K562 (cell line): Measurements from ENCODE around the gene CYTH4. TPM values are rescaled to one million over a fixed set of nuclear protein-coding genes. Genes with fewer than 3 reads are reported as not detected.

Experiments used
- ATAC-seq: fragments of 200-7000 bp; cut with Tn5 transposase; 3 replicates; pipeline ENCODE4 v1.9.1; 2020; ENCODE audit warnings: moderate library complexity
- BruUV-seq: library from RNA; stranded (reverse); fragments of 400-500 nt; replicated peaks from 2 replicates; lab custom pipeline; 2021; lab: Mats Ljungman, UMichigan
- CTCF ChIA-PET: fragments of 300-600 bp; formaldehyde crosslinking; extraction: SDS; loops from one replicate; lab custom pipeline; 2021; ENCODE audit warnings: low intra/inter-chr PET ratio; lab: Yijun Ruan, JAX
- POLR2A ChIA-PET: fragments of 300-600, 350-650 bp; sonication (Branson Sonifier 250); formaldehyde crosslinking; extraction: SDS; loops from one replicate; lab custom pipeline; 2021; ENCODE audit warnings: antibody characterized with exemption, inconsistent platforms; lab: Yijun Ruan, JAX
- DNase-seq, 4 experiments: peaks; one replicate each; pipeline versions ENCODE4 v3.0.0 to v3.0.0-alpha.2; 2011 to 2018; ENCODE audit warnings: low spot score in 3 of 4, mixed read lengths in 3 of 4; ENCODE audit errors: extremely low read depth in 1 of 4
- FAIRE-seq: peaks from 2 replicates; lab custom pipeline; 2011; peaks lifted over from hg19 to GRCh38; lab: Jason Lieb, UNC
- H2AFZ ChIP-seq: 2 replicates; pipeline ENCODE4 v1.6.0; 2011; ENCODE audit warnings: low read depth, low read length, control low read depth, inconsistent platforms
- H3K27ac ChIP-seq: fragments of 200-600 bp; 3 replicates; pipeline ENCODE4 v1.8.0; 2011; ENCODE audit warnings: low read depth, mild to moderate bottlenecking, control low read depth, inconsistent platforms, low read length, moderate library complexity, mixed read lengths; ENCODE audit errors: extremely low read depth
- H3K27me3 ChIP-seq, 2 experiments: fragments of 300-600 bp in 1 of 2; 2 replicates in 1 of 2; 3 replicates in 1 of 2; pipeline versions ENCODE4 v1.6.0 to v1.8.0; 2011; ENCODE audit warnings: inconsistent platforms in 2 of 2, low read length in 2 of 2, mild to moderate bottlenecking in 1 of 2, mixed read lengths in 1 of 2, moderate library complexity in 1 of 2; ENCODE audit not compliant: control insufficient read depth in 2 of 2, insufficient read depth in 2 of 2
- H3K36me3 ChIP-seq: fragments of 300-600 bp; 3 replicates; pipeline ENCODE4 v1.8.0; 2011; ENCODE audit warnings: mild to moderate bottlenecking, low read length, inconsistent platforms; ENCODE audit not compliant: control insufficient read depth, insufficient read depth
- H3K4me1 ChIP-seq, 2 experiments: fragments of 200-600 bp in 1 of 2; replicated peaks in 1 of 2; 2 replicates in 1 of 2; 3 replicates in 1 of 2; pipeline versions ENCODE4 v1.5.1 to v1.8.0; 2011; ENCODE audit warnings: inconsistent platforms in 2 of 2, low read length in 2 of 2, mild to moderate bottlenecking in 1 of 2, mixed read lengths in 1 of 2, moderate library complexity in 1 of 2; ENCODE audit not compliant: control insufficient read depth in 2 of 2, insufficient read depth in 2 of 2
- H3K4me2 ChIP-seq: 2 replicates; pipeline ENCODE4 v1.6.1; 2011; ENCODE audit warnings: low read length, control low read depth, inconsistent platforms, mixed read lengths; ENCODE audit not compliant: insufficient read depth
- H3K4me3 ChIP-seq: fragments of 200-600 bp; sonication (generic), shearing (Covaris generic); 2 replicates; pipeline ENCODE4 v1.5.1; 2016; ENCODE audit warnings: control low read depth, inconsistent platforms
- H3K79me2 ChIP-seq: fragments of 200-600 bp; 3 replicates; pipeline ENCODE4 v1.8.0; 2011; ENCODE audit warnings: low read length, inconsistent platforms; ENCODE audit not compliant: control insufficient read depth, insufficient read depth
- H3K9ac ChIP-seq, 2 experiments: 2 replicates each; pipeline versions ENCODE4 v1.6.0 to v1.6.1; 2011; ENCODE audit warnings: low read depth in 2 of 2, low read length in 2 of 2, control low read depth in 1 of 2, inconsistent platforms in 1 of 2, mild to moderate bottlenecking in 1 of 2, mixed read lengths in 1 of 2; ENCODE audit not compliant: insufficient read depth in 1 of 2
- H3K9me1 ChIP-seq: one replicate; pipeline ENCODE4 v1.6.0; 2011; ENCODE audit warnings: inconsistent platforms, mild to moderate bottlenecking, low read length, moderate library complexity; ENCODE audit not compliant: control insufficient read depth, insufficient read depth
- H3K9me3 ChIP-seq: replicated peaks from 2 replicates; pipeline ENCODE4 v1.5.1; 2011; ENCODE audit warnings: low read depth, low read length, inconsistent platforms; ENCODE audit not compliant: control insufficient read depth, insufficient read depth
- H4K20me1 ChIP-seq: replicated peaks from 2 replicates; pipeline ENCODE4 v1.6.1; 2011; ENCODE audit warnings: low read length, inconsistent platforms, mixed read lengths; ENCODE audit not compliant: control insufficient read depth, insufficient read depth
- CBX3 ChIP-seq, 2 experiments: IDR thresholded peaks; 1 replicate in 1 of 2; 2 replicates in 1 of 2; pipeline ENCODE4 v1.6.1; 2012; ENCODE audit warnings: inconsistent platforms in 2 of 2, low read length in 2 of 2, borderline replicate concordance in 1 of 2, control low read depth in 1 of 2
- DLX4 ChIP-seq: fragments of 250-450 bp; sonication (Bioruptor Pico); IDR thresholded peaks from 2 replicates; pipeline ENCODE4 v1.6.1; 2021; ENCODE audit warnings: mild to moderate bottlenecking
- HNRNPL ChIP-seq: fragments of 200-400 bp; formaldehyde crosslinking; IDR thresholded peaks from 2 replicates; pipeline ENCODE4 v1.6.1; 2017; ENCODE audit warnings: low read depth, mild to moderate bottlenecking, low read length
- TCF3 ChIP-seq: sonication (generic); formaldehyde crosslinking; IDR thresholded peaks from 2 replicates; pipeline ENCODE4 v1.4.0; 2020; ENCODE audit warnings: mild to moderate bottlenecking, missing genetic modification reagents
- TGIF2 ChIP-seq: sonication (generic); formaldehyde crosslinking; IDR thresholded peaks from 2 replicates; pipeline ENCODE4 v1.8.1; 2022; ENCODE audit warnings: mild to moderate bottlenecking, missing genetic modification reagents, moderate library complexity
- THRAP3 ChIP-seq: fragments of 450-650 bp; IDR thresholded peaks from 2 replicates; pipeline ENCODE4 v1.6.1; 2016; ENCODE audit warnings: mild to moderate bottlenecking, inconsistent platforms, borderline replicate concordance
- ZNF232 ChIP-seq: sonication (generic); formaldehyde crosslinking; IDR thresholded peaks from 2 replicates; pipeline ENCODE4 v1.8.0; 2022; ENCODE audit warnings: mild to moderate bottlenecking, missing genetic modification reagents
- WGBS: fragments of 100-300 bp; shearing (Covaris generic); methylation state at CpG from one replicate; pipeline ENCODE4 v1.1.6; 2016; ENCODE audit warnings: low coverage, mixed read lengths; ENCODE audit not compliant: insufficient coverage; ENCODE audit errors: missing lambda C conversion rate; 5-methylcytosine and 5-hydroxymethylcytosine counted together
- in situ Hi-C: fragments of 300-500 bp; cut with MboI; formaldehyde crosslinking; loops from 4 replicates; pipeline ENCODE4 v1.15.0; 2018; ENCODE audit warnings: inconsistent platforms, mixed read lengths
- intact Hi-C: fragments of 100-400 bp; cut with micrococcal nuclease; formaldehyde crosslinking; loops from 2 replicates; pipeline ENCODE4 v1.14.2; 2022
- polyA plus RNA-seq, 8 experiments: library from polyadenylated mRNA; depleted of rRNA in 4 of 8; stranded (reverse) in 5 of 8; unstranded in 3 of 8; fragments of >200 nt; fragmentation: Nextera tagmentation in 2 of 8; fragmentation: Illumina TruSeq in 1 of 8; extraction: Ambion mirVana in 2 of 8; extraction: Trizol in 1 of 8; gene quantifications; 2 replicates each; pipeline versions ENCODE4 v1.2.1 to v1.2.3, GENCODE V29; 2011 to 2014; ENCODE audit warnings: inconsistent platforms in 1 of 8, missing spikeins in 1 of 8
- total RNA-seq, 7 experiments: library from RNA; depleted of rRNA in 6 of 7; stranded (reverse); fragments of >200 nt in 6 of 7; fragmentation: Illumina TruSeq in 2 of 7; extraction: Trizol in 2 of 7; gene quantifications; 2 replicates each; pipeline versions ENCODE4 v1.2.1 to v1.2.3, GENCODE V29; 2011 to 2021; ENCODE audit warnings: low replicate concordance in 1 of 7

Gene CYTH4
- total and polyA plus RNA-seq, 9 of the 15 experiments (the other 6 are each of a cell fraction or from before 2014, with no cell fraction given) = 0.03 to 2.0 (median 0.61) TPM; not detected in 1

GRCh38 chr22:37338539-37339246 is 56.4 kb downstream of the CYTH4 start:
- Histone ChIP-seq H3K9me3 (no peaks in the 10 kb centered on the region), H3K27me3 (peaks cover 11 to 51% of the 10 kb centered on the region in 2 experiments; a peak in 4 of 5 replicates), H3K9me1 (no peaks in the 10 kb centered on the region)
- FAIRE-seq = no peak
- in situ Hi-C loops = no loop called here
- TF ChIP-seq TGIF2 (CRISPR knock-in tag) = no peak
- TF ChIP-seq TCF3 (CRISPR knock-in tag) = no peak
- TF ChIP-seq HNRNPL = no peak
- TF ChIP-seq CBX3 (IDR thresholded peaks at IDR 0.05; ENCODE audit: borderline replicate concordance in 1 of 2, low read length in 2 of 2) = no peak
- no peak for TF ChIP-seq THRAP3
- TF ChIP-seq ZNF232 (CRISPR knock-in tag) = no peak
- TF ChIP-seq DLX4 (CRISPR knock-in tag) = no peak
- TF ChIP-seq, all 486 proteins: peak for 0
- no peak overlapping the region for H3K4me3 ChIP-seq
- ATAC-seq (no peak), DNase-seq (no peak)
- no peak overlapping the region for H2AFZ ChIP-seq
- 9% methylated on average over 9 of the region's 10 CpGs for WGBS
- no peak overlapping the region for H3K27ac ChIP-seq
- BruUV-seq = no TSS peak
- CTCF ChIA-PET = no interaction called here
- H3K79me2 ChIP-seq = no peaks in the 10 kb centered on the region
- H4K20me1 ChIP-seq = no peaks in the 10 kb centered on the region; the same call in 1 of the 2 replicates
- H3K4me1 ChIP-seq = peaks cover 0 to 40% of the 10 kb centered on the region in 2 experiments; a peak in 3 of 5 replicates
- intact Hi-C loops = no loop called here
- POLR2A ChIA-PET = interaction anchor here (0.6 kb wide), 1 partner anchor 29 kb away, joined by 3 read pairs; no protein-coding TSS in a partner anchor
- no peak overlapping the region for H3K9ac ChIP-seq
- H3K4me2 ChIP-seq = no peak overlapping the region
- H3K36me3 ChIP-seq = no peaks in the 10 kb centered on the region
